ENCODE measurements around the gene CLDND2. TPM values are rescaled to one million over a fixed set of nuclear protein-coding genes. Genes with fewer than 3 reads are reported as not detected.

Gene CLDND2
- total RNA-seq, 1 experiment from 2014 or later, result 0.27 TPM

DNA sequence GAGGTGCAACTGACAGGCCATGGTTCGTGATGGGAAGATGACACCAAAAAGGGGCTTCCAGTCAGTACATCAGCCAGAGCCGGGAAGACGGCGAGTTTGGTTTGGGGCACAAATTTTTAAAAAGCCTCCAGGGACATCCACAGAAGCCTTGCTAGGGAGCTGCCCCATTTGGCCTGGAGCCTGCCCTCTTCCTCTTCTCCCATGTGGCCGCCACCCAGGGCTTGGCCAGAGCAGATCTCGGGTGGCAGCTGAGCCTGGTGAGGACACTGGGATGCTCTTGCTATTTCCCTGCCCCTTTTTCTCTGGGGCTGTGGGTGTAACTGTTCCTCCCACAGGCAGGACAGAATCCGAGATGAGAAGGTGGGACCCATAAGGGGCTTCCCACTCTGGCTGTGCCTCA is 10.9 kb downstream of the CLDND2 start:
- DNase-seq (ENCODE audit: extremely low read depth, low read depth), result no peak

DNA sequence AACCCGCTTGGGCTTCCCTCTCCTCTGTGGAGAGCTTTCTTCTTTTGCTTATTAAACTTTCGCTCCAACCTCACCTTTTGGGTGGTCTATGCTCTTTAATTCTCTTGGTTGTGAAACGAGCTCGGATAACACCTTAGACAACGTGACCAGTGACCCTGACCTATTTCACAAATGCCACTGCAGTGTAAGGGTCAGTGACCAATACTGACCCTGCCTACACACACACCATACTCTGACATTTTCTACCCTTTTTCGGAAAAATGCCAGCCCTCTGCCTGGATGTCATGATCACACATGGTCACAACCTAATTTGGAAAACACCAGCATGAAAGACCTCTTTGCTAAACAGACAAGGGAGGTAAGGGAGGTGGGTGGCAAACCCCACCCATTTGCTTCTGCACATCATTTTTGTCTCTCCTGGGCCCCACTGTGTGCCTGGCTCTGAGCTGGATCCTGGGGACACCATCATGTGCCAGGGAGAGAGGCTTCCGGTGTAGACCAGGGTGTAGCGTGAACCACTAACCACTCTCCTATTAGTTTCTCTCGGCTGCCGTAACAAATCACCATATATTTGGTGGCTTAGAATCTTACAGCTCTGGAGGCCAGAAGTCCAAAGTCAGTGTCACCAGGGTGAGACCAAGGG is 12.5 kb downstream of the CLDND2 start:
- no peak for DNase-seq (ENCODE audit: extremely low read depth, low read depth)

DNA sequence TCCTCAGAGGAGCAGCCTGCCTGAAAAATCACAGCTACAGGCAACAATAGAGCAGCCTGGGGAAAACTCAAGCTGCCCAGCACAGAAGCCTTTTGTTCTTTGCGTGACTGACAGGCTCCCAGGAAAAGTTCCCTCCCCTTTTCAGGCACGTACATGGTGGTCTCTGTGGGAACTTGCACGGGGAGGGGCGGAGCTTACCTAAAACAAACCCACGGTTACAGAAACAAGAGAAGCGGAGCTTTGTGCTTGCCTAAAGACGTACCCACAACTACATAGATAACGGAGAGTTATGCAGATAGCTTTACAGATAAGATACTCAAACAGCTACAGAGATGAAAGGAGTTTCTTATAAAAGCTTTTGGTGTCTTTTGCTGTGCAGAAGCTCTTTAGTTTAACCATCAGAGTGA is 14.1 kb downstream of the CLDND2 start:
- no peak for DNase-seq (ENCODE audit: extremely low read depth, low read depth)

DNA sequence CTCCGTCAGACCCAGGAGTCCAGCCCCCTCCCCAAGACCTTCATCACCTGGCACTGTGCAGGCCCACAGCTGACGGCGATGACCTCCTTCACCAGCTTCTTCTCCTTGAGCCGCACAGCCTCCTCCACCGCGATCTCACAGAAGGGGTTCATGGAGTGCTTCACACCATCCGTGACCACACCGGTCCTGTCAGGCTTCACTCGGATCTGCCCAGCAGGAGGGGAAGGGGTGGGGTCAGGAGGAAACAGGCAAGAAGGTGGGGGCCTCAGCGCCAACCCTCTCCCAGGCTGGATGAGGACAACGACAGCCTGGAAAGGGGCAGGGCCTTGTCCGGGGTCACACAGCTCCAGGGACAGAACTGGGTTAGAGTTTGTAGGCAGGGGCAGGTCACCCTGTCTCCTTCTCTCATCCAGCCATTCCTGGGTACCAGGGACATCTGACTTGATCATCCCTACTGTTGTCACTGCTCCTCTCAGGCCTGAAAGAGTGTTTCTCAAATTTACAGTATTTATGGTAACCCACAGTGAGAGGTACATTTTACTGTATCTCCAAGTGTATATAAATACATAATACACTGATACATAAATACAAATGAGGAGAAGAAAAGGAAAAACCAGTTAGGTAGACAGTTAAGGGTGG is 14.6 kb downstream of the CLDND2 start:
- no peak for DNase-seq (ENCODE audit: extremely low read depth, low read depth)

DNA sequence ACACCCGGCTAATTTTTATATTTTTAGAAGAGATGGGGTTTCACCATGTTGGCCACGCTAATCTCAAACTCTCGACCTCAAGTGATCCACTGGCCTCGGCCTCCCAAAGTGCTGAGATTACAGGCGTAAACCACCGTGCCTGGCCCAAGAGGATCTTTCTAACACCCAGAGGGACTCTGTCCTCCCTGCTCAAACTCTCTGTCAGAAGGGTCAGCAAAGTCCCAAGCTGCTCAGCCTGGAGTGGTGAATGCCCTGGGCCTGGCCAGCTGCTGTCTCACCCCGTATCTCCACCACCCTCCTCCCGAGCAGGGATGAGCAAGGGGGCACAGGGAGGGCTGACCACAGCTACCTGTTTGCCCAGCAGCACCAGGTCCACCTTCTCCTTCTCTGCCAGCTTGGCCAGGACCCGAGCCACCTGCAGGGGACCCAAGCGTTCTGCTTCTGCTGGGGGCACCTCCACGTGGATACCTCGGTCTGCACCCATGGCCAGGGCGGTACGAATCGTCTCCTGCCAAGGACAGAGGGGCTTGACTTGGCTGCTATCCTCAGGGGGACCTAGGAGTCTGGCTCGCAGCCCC is 15.9 kb downstream of the CLDND2 start:
- DNase-seq (ENCODE audit: extremely low read depth, low read depth), result no peak

DNA sequence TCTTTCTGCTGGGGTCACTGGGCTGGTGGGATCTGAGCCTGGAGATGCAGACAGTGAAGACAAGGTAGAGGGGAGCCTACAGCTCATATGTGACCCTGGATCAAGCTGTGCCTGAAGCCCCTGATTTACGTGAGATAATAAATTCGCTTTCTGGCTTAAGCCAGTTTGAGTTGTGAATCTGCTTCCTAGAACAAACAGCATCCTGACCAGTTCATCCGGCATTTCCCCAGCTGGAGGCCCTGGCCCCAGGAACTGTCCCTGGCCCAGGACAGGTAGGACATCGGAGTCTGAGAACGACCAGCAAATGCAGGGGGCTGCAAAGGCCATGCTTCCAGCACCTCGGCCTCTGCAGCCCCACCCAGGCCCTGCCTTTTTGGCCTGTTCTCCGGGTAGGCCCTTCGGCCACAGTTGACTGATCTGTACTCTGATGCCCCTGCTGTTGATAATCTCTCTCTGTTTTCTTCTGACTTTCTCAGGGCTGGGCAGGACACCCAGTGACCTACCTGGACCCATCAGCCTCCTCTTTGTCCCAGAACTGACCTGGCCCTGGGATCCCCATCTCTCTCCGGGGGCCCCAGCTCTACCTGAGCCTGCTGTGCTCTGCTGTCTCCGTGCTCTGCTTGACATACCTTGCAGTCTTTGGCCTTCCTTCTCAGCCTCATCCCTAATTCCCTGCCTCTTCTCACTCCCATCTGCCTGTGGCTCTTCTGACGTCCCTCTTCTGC is 17.4 kb downstream of the CLDND2 start:
- no peak for DNase-seq (ENCODE audit: extremely low read depth, low read depth)

DNA sequence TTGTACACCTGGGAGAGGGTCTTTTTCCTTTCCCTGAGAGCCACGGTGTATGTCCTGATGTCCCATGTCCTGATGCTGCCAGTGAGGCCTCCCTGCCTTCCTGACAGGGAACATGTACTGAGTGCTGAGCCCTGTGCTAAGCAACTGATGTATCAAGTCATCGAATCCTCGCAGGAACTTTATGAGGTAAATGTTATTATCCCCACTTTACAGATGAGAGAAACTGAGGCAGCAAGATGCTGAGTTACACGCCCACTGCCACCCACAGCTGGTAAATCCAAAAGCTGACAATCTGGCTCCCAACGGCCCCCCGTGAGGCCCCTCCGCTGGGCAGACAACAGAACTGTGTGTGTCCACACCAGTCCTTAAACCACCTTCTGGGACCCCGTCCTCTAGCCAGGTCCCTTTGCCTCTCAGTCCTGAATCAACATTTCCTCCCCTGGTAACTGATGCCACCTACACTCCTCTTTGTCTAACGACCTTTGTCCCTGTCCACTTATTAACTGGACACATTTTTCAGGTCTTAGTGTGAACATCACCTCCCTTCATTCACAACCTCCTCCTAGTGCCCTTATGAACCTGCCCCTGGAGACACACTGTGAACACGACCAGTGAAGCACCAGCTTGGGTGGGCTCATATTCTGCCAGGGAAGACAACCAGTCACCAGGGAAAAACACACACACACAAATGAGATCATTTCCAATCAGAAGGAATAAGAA is 21.4 kb downstream of the CLDND2 start:
- DNase-seq (ENCODE audit: extremely low read depth, low read depth), result no peak

DNA sequence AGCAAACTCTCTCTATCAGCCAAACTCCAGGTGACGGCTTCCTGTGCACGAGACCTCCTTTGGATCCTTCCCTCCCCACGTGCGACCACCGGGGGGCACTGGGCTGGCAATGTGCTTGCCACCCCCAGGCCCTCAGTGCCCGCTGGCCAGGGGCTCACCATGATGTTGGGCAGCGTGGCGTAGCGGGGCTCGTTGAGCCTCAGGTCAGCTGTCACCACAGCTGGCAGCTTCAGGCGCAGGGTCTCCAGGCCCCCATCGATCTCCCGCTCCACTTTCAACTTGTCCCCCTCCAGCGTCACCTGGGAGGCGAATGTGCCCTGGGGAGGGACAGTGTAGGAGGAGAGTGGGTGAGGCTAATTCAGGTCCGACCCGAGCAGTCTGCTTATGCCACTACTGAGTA is 22.1 kb downstream of the CLDND2 start:
- no peak for DNase-seq (ENCODE audit: extremely low read depth, low read depth)

DNA sequence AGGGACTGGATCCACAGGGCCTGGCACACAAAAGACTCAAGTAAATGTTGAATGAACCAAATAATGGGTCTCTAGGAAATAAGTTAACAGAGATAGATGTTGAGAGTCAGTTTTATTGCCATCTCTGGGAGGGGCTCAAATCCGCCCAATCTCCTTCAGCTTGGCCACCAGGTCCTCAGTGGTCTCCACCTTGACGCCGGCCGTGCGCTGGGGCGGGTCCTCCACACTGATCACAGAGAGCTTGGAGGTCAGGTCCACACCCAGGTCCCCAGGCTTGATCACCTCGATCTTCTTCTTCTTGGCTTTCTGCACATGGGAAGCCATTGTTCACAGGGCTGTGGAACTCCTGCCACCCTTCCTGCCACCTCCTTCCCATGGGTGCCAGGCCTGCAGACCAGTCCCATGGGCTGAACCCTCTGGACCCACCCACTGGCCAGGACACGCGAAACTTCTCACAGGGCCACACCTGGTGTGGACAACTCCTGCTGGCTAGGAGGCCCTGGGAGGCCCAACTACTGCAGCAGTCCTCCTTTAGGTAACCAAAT is 23.7 kb downstream of the CLDND2 start:
- DNase-seq (ENCODE audit: extremely low read depth, low read depth), result no peak

DNA sequence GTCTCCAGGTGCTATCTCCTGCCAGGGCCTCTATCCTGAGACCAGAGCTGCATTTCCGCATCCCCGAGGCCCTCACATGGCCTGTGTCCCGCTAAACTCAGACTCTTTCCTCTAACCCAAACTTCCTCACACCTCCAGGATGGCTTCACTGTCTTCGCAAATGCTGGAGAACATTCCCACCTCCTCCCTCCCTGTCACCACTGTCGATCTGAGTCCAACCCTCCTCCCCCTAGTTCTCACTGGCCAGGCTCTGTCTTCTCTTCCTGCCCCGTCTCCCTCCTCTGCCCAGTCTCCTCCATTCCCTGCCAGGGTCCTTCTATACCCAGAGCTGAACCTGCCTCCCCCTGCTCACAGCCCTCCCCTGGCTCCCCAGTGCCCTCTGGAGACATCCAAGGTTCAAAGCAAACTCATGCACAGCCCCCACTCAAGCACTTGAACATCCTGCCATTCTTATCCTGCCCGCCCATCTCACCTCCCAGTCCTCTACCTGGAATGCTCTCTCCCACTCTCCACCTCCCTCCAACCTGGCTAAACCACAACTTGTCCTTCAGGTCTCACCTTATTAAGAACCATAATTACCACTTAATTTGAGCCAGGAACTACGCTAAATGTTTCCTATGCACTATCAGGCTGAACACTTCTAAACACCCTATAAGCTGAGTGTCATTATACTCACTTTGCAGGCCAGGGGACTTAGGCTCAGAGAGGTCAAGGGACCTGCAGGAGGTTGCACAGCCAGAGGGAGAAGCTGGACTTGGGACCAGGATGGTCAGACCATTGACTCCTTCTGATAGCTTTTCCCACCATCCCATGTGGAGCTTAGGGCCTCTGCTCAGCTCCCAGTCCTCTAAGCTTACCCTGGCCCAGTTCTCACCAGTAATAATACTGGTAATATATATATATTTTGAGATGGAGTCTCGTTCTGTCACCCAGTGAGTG is 25.9 kb downstream of the CLDND2 start:
- no peak for DNase-seq (ENCODE audit: extremely low read depth, low read depth)

DNA sequence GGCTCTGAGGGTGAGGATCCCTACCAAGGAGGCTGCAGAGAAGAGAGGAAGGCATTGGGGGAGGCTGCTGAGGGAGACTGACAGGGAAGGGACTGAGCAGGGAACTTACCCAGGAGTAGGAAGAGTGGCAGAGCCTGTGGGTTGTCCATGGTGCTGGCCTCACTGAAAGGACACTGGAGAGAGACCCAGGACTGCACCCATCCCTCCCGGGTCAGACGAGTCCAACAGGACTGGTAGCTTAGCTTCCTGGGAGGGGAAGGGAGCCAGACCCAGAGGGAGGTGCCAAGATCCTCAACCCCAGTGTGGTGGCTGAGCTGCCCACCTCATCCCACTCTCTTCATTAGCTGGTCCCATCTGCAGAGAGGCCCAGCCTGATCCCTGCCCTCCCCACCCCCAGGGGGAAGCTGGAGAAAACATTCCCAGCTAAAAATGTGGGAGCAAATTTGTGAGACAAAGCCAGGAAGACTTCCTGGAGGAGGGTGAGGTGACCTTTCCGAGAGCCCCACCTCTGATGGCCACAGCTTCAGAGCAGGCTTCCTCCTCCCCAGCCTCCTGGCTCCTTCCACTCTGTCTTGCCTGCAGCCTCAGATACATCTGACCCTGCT is 26.7 kb downstream of the CLDND2 start, which contains the start of gene VSIG10L:
VSIG10L (minus strand) TSS at position 164 of the 605 bp plus-strand sequence; CDS start at position 149, 15 bp downstream.
- no peak for DNase-seq (ENCODE audit: extremely low read depth, low read depth)

DNA sequence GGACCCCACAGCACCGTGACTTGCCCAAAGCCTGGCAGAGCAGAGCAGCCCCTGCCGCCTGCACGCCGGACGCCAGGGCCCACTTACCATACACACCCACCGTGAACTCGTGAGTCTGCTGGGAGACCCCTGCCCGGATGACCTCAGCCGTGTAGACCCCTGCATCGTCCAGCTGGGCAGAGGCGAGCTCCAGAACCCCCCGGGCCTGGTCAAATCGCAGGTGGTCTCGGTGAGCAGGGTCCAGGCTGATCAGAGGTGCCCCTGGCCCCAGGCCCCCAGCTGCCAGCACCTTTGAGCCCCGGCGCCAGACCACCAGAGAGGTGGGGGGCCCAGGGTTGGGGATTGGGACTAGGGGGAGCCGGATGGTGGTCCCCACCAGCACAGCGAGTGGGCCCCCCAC is 27.7 kb downstream of the CLDND2 start:
- no peak for DNase-seq (ENCODE audit: extremely low read depth, low read depth)

DNA sequence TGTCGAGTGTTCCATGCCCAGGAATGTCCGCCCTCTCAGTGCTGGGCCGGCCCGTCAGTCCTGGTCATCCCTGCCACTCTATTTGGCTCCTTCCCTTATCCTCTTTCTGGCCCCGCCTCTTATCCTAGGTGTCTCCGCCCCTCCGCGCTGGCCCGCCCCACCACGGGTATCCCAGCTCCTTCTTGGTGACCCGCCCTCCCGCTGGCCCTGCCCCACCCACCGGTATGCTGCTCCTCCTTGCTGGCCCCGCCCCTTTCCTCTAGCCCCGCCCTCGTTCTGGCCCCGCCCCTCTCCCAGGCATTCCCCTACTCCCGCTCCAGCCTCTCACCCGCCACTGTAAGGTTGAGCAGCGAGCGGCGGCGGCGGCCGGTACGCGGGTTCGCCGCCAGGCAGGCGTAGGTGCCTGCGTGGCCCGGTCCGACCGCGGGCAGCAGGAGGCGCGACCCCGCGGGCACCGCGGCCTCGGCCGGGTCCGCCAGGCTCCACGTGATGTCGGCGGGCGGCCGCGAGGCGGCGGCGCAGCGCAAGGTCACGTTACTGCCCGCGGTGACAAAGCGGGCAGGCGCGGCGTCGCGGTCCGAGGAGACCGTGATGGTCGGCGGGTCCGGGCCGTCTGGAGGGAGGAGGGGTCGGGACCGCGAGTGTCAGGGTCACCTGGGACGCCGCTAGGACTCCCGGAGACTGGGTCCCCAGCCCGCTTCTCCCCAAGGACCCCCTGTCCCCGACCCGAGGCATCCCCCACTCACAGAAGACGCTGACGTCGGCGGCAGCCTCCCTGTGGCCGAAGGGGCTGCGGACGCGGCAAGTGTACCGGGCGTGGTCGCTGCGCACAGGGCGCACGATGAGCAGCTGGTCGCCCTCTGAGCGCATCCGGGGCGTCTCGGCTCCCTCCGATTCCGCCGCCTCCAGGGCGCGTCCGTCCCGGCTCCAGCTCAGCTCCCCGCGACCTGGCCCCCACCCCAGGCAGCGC is 28.8 kb downstream of the CLDND2 start:
- peak; percentile 95 for DNase-seq (ENCODE audit: extremely low read depth, low read depth)

DNA sequence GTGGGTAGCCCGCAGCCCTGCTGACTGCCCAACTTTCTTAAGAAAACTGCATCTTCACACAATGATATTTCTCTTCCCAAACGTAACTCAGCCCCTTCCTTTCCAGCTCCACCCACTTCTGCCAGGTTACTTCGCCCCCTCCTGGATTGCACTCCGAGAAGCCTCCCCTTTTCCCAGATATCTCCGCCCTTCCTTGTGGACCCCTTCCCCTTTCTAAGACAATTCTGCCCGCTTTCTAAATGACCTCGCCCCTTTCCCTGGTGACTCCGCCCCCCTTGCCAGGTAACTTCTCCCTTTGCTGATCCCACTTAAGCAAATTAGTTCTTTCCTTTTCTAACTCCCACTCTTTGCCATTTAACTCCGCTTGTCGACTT is 29.5 kb downstream of the CLDND2 start:
- DNase-seq (ENCODE audit: extremely low read depth, low read depth), result no peak

DNA sequence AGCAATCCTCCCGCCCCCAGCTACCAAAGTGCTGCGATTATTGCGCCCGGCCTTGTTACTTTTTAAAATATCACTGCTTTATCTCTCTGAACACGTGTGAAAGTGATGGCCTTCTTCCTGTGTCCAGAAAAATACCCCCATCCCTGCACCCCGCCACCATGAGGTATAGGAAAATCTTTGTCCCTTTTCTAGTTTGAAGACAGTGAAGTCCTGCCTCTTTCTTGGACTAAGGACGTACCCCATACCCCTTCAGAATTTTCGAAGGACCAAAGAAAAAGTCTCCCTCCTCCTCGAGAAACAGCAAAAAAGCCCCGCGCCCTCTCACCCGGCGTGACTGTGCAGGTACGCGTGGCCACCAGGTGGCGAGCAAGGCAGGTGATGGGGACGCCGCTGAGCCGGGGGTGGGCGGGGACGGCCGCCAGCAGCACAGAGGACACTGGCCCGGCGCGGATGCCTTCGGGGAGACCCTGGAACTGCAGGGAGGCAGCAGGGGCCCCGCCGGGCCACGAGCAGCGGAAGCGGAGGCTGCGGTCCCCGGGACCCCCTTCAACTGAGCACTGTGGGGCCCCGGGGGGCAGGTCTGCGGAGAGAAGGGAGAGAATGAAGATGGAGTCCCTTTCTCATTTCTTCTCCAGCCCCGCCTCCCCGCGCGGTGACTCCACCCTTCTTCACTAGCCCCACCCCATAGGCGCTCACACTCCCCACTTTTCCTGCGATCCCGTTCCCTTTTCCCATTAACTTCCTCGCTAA is 30.1 kb downstream of the CLDND2 start:
- peak; percentile 70 for DNase-seq (ENCODE audit: extremely low read depth, low read depth)

DNA sequence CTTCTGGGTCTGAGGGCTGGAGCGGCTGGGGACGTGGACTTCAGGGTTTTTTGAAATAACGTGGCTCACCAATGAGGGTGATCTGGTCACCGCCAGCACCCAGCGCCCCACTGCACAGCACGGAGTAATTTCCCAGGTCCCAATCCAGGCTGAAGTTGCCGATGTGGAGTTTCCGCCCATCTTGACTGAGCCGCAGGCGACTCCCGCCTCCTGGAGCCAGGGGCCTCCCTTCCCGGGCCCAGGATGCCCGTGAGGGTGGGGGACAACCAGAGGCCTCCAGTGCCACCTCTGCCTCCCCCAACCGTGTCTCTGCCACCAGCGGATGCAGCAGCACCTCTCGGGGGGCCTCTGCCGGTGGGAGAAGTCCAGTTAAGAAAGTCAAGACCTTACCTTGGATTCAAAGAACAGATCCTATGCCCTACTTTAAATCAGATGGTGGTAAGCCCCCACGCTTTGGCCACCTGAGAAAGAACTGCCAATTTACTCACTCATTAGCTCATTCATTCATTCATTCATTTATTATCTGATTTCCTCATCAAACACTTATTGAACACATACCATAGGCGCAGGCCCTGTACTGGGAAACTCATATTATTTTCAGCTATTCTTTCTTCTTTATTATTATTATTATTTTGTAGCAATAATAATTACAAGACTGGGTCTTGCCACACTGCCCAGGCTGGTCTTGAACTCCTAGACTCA is 30.8 kb downstream of the CLDND2 start:
- no peak for DNase-seq (ENCODE audit: extremely low read depth, low read depth)

Data from NCI-H460 (cell line).